Measurements from ENCODE around the gene ESPN. TPM values are rescaled to one million over a fixed set of nuclear protein-coding genes. Genes with fewer than 3 reads are reported as not detected.

ESPN gene
- total RNA-seq, 1 donor from 2014 or later, result 25.7 TPM

DNA sequence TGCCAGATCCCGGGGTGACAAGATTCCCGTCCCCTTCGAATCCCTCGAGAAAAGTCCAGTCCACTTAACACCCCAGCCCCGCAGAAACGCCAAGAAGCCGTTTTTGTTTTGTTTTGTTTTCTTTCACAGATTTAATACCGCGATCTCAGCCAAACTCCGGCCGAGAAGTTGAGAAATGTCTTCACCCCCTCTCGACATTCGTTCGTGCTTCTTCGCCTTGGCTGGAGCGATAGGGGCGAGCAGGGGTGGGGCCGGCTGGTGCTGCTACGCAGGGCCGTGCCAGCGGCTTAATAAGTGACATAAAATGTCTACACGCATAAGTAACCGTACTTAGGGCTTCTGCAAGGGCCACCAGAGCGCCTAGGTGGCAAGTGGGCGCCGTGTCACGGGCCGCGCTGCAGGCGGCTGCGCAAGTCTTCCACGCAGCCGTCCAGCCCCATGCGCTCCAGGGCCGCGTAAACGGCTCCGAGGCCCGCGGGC, 36.5 kb downstream of the ESPN start:
- H3K36me3 Mint-ChIP-seq (ENCODE audit: unreplicated experiment), result no peaks in the 10 kb centered on the region
- H3K4me1 Mint-ChIP-seq (ENCODE audit: low read depth, unreplicated experiment), result peaks cover 2% of the 10 kb centered on the region
- H3K9me3 Mint-ChIP-seq (ENCODE audit: unreplicated experiment), result peaks cover 6% of the 10 kb centered on the region
- no peak overlapping the region for H3K4me3 Mint-ChIP-seq (ENCODE audit: unreplicated experiment)
- H3K27me3 Mint-ChIP-seq (ENCODE audit: unreplicated experiment), result peaks cover 13% of the 10 kb centered on the region
- no peak overlapping the region for H3K27ac Mint-ChIP-seq (ENCODE audit: unreplicated experiment)
- DNase-seq, result no peak
- TF ChIP-seq, protein P1, sequence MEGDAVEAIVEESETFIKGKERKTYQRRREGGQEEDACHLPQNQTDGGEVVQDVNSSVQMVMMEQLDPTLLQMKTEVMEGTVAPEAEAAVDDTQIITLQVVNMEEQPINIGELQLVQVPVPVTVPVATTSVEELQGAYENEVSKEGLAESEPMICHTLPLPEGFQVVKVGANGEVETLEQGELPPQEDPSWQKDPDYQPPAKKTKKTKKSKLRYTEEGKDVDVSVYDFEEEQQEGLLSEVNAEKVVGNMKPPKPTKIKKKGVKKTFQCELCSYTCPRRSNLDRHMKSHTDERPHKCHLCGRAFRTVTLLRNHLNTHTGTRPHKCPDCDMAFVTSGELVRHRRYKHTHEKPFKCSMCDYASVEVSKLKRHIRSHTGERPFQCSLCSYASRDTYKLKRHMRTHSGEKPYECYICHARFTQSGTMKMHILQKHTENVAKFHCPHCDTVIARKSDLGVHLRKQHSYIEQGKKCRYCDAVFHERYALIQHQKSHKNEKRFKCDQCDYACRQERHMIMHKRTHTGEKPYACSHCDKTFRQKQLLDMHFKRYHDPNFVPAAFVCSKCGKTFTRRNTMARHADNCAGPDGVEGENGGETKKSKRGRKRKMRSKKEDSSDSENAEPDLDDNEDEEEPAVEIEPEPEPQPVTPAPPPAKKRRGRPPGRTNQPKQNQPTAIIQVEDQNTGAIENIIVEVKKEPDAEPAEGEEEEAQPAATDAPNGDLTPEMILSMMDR (IDR thresholded peaks at IDR 0.05; ENCODE audit: partially characterized antibody, unreplicated experiment), result no peak

DNA sequence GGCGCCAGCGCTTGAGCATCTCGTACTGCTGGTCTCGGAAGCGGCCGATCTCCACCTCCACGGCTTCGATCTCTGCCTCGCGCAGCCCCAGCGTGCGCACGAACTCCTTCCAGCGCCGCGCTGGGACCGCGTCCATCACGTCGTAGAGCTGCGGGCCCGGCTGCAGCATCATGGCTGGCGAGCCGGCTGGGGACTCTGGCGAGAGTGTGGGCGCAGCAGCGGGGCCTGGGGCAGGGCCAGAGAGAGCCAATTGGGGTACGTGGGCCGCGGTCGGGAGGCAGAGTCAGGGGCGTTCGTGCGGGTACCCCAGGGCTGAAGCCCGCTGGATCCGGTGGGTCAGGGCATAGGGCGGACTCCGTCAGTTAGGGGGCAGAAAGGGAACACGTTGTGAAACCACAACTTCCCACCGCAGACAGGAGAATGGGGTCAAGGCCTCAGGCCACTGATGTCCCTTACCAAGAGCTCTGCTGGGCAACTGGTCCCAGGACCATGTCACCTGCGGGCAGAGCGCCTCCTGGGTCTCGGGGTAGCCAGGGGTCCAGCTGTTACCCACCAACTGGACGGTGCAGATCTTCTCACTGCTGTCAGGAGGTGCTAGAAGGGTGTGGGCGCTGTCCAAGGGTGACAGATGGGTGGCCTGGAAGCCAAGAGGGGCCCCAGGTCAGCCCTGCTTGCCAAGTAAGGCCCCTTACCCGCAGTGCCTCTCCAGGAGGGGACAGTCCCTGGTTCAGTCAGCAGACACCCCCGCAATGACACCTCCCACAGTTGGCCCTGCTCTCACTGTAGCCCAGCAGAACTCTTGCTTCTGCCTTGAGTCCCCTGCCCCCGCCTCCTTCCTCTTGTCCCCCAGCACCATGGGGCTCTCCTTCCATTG, 37.2 kb downstream of the ESPN start:
- no peak for DNase-seq
- TF ChIP-seq, protein P1 (IDR thresholded peaks at IDR 0.05; ENCODE audit: partially characterized antibody, unreplicated experiment), result no peak
- H3K4me1 Mint-ChIP-seq (ENCODE audit: low read depth, unreplicated experiment), result peaks cover 2% of the 10 kb centered on the region
- H3K36me3 Mint-ChIP-seq (ENCODE audit: unreplicated experiment), result no peaks in the 10 kb centered on the region
- H3K9me3 Mint-ChIP-seq (ENCODE audit: unreplicated experiment), result peaks cover 6% of the 10 kb centered on the region
- H3K4me3 Mint-ChIP-seq (ENCODE audit: unreplicated experiment), result no peak overlapping the region
- H3K27ac Mint-ChIP-seq (ENCODE audit: unreplicated experiment), result no peak overlapping the region
- peaks cover 11% of the 10 kb centered on the region for H3K27me3 Mint-ChIP-seq (ENCODE audit: unreplicated experiment)

DNA sequence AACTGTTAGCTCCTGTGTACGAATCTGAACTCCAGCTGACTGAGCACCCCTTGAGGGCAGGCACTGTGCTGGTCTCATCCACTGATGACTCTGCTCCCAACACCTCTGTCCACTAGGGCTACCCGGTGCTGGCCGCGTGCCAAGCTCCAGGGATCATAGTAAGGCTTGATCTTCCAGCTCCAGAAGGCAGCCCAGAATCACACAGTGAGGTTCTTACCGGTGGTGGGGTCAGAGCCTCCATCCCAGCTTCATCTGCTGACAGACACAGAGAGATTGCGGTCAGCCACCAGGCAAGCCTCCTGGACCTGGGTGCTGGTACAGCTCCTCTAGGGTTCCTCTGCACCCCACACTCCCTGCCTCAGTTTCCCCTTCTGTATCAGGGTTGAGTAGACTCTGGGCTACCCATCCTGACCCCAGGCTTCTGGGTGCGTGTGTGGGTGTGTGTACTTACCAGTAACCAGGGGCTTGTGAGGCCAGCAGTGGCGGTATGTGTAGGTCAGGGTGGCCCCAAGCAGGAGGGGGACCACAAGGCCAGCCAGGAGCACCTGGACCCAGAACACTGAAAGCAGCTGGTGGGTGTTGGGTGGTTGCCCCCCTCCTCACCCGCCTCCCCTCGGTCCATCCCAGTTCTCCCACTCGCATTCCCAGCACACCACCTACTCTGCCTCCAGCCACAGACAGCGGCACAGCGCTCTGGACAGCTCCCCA, 38.0 kb downstream of the ESPN start:
- TF ChIP-seq, protein P1 (IDR thresholded peaks at IDR 0.05; ENCODE audit: partially characterized antibody, unreplicated experiment), result no peak
- Mint-ChIP-seq H3K36me3 (ENCODE audit: unreplicated experiment) (no peaks in the 10 kb centered on the region), H3K27me3 (ENCODE audit: unreplicated experiment) (peaks cover 11% of the 10 kb centered on the region), H3K4me3 (ENCODE audit: unreplicated experiment) (no peak overlapping the region), H3K4me1 (ENCODE audit: low read depth, unreplicated experiment) (peaks cover 2% of the 10 kb centered on the region), H3K9me3 (ENCODE audit: unreplicated experiment) (peaks cover 4% of the 10 kb centered on the region), H3K27ac (ENCODE audit: unreplicated experiment) (no peak overlapping the region)
- no peak for DNase-seq

DNA sequence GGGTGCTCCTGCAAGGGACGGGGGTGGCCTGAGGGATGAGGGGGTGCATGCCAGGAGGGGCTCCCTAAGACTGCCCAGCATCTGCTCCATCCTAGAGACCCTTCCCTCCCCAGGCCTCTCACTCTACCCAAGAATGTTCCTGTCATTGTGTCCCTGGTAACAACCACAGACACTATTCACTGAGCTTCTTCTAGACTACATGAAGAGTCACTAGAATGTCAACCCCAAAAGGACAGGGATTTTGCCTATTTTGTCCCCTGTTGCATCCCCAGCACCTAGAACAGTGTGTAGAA, 38.5 kb downstream of the ESPN start:
- Mint-ChIP-seq H3K27ac (ENCODE audit: unreplicated experiment) (no peak overlapping the region), H3K9me3 (ENCODE audit: unreplicated experiment) (peaks cover 4% of the 10 kb centered on the region), H3K36me3 (ENCODE audit: unreplicated experiment) (no peaks in the 10 kb centered on the region), H3K4me3 (ENCODE audit: unreplicated experiment) (no peak overlapping the region), H3K27me3 (ENCODE audit: unreplicated experiment) (peaks cover 11% of the 10 kb centered on the region), H3K4me1 (ENCODE audit: low read depth, unreplicated experiment) (peaks cover 2% of the 10 kb centered on the region)
- DNase-seq, result no peak
- TF ChIP-seq, protein P1 (IDR thresholded peaks at IDR 0.05; ENCODE audit: partially characterized antibody, unreplicated experiment), result no peak

DNA sequence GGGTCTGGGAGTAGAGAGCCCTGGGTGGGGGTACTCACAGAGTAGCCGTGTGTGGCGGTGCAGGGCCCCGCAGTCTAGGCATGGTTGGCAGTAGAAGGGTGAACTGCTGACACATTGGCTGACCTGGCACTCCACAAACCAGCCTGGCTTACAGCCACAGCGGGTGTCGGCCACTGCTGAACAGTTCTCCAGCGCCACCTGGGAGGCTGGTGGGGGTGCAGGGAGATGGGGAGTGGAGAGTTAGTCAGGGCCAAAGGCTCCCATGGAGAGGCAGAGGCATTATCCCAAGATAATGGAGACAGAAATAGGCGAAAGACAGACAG, 39.9 kb downstream of the ESPN start:
- DNase-seq, result no peak
- Mint-ChIP-seq H3K27ac (ENCODE audit: unreplicated experiment) (no peak overlapping the region), H3K9me3 (ENCODE audit: unreplicated experiment) (peaks cover 4% of the 10 kb centered on the region), H3K36me3 (ENCODE audit: unreplicated experiment) (no peaks in the 10 kb centered on the region), H3K27me3 (ENCODE audit: unreplicated experiment) (peaks cover 10% of the 10 kb centered on the region), H3K4me1 (ENCODE audit: low read depth, unreplicated experiment) (peaks cover 2% of the 10 kb centered on the region), H3K4me3 (ENCODE audit: unreplicated experiment) (no peak overlapping the region)
- TF ChIP-seq, protein P1 (IDR thresholded peaks at IDR 0.05; ENCODE audit: partially characterized antibody, unreplicated experiment), result no peak

All from glutamatergic neuron (in vitro differentiated cells).